SK-N-SH treated with all-trans-retinoic acid at 6 μM for 48 hours (cell line): ENCODE results near the gene PLB1.

Source experiments
- ATAC-seq: fragments of 200-7000 bp; cut with Tn5 transposase; 3 replicates; pipeline ENCODE4 v1.9.1; 2020; ENCODE audit warnings: mild to moderate bottlenecking, moderate library complexity
- ARNTL ChIP-seq: fragments of 450-650 bp; formaldehyde crosslinking; IDR thresholded peaks from 2 replicates; pipeline ENCODE4 v1.5.0; 2020; ENCODE audit warnings: low read depth, mild to moderate bottlenecking, moderate library complexity, borderline replicate concordance
- BACH2 ChIP-seq: fragments of 250-450 bp; sonication (Bioruptor Pico); IDR thresholded peaks from 2 replicates; pipeline ENCODE4 v1.9.0; 2021; ENCODE audit warnings: mild to moderate bottlenecking, borderline replicate concordance
- CSDC2 ChIP-seq: fragments of 250-450 bp; sonication (Bioruptor Pico); IDR thresholded peaks from 2 replicates; pipeline ENCODE4 v1.5.0; 2020; ENCODE audit warnings: mild to moderate bottlenecking, moderate library complexity
- ESRRG ChIP-seq: fragments of 250-450 bp; sonication (Bioruptor Pico); IDR thresholded peaks from 2 replicates; pipeline ENCODE4 v1.6.1; 2021; ENCODE audit warnings: mild to moderate bottlenecking
- GLIS3 ChIP-seq: fragments of 250-450 bp; sonication (Bioruptor Pico); IDR thresholded peaks from 2 replicates; pipeline ENCODE4 v1.5.0; 2020; ENCODE audit warnings: mild to moderate bottlenecking, moderate library complexity
- ISL1 ChIP-seq: fragments of 250-450 bp; sonication (Bioruptor Pico); IDR thresholded peaks from 2 replicates; pipeline ENCODE4 v2.1.2; 2022; ENCODE audit warnings: mild to moderate bottlenecking, moderate library complexity
- OSR1 ChIP-seq: fragments of 250-450 bp; sonication (Bioruptor Pico); IDR thresholded peaks from 2 replicates; pipeline ENCODE4 v1.8.0; 2022; ENCODE audit warnings: moderate library complexity, mild to moderate bottlenecking, inconsistent platforms
- PPARA ChIP-seq: fragments of 250-450 bp; sonication (Bioruptor Pico); IDR thresholded peaks from 2 replicates; pipeline ENCODE4 v1.5.0; 2020; ENCODE audit warnings: mild to moderate bottlenecking, borderline replicate concordance
- RARB ChIP-seq: fragments of 250-450 bp; sonication (Bioruptor Pico); IDR thresholded peaks from 2 replicates; pipeline ENCODE4 v1.8.0; 2021; ENCODE audit warnings: mild to moderate bottlenecking, moderate library complexity
- SNAI2 ChIP-seq: fragments of 250-450 bp; sonication (Bioruptor Pico); IDR thresholded peaks from 2 replicates; pipeline ENCODE4 v1.5.0; 2020; ENCODE audit warnings: mild to moderate bottlenecking, moderate library complexity
- TCF4 ChIP-seq: fragments of 250-450 bp; sonication (Bioruptor Pico); IDR thresholded peaks from 2 replicates; pipeline ENCODE4 v1.8.0; 2021; ENCODE audit warnings: mild to moderate bottlenecking, moderate library complexity, borderline replicate concordance
- TOX ChIP-seq: fragments of 250-450 bp; sonication (Bioruptor Pico); IDR thresholded peaks from 2 replicates; pipeline ENCODE4 v1.8.0; 2021; ENCODE audit warnings: mild to moderate bottlenecking, moderate library complexity, borderline replicate concordance
- ZC3H10 ChIP-seq: fragments of 250-450 bp; sonication (Bioruptor Pico); IDR thresholded peaks from 2 replicates; pipeline ENCODE4 v1.5.1; 2021; ENCODE audit warnings: mild to moderate bottlenecking, moderate library complexity
- ZFP3 ChIP-seq: fragments of 250-450 bp; sonication (Bioruptor Pico); IDR thresholded peaks from 2 replicates; pipeline ENCODE4 v1.5.0; 2020; ENCODE audit warnings: mild to moderate bottlenecking, moderate library complexity
- ZFP30 ChIP-seq: fragments of 450-650 bp; formaldehyde crosslinking; IDR thresholded peaks from 2 replicates; pipeline ENCODE4 v1.5.0; 2022; ENCODE audit warnings: mild to moderate bottlenecking, moderate library complexity
- ZNF565 ChIP-seq: fragments of 450-650 bp; formaldehyde crosslinking; conservative IDR thresholded peaks from 2 replicates; pipeline ENCODE4 v1.5.0; 2020; ENCODE audit warnings: low read depth, mild to moderate bottlenecking, moderate library complexity
- ZNF70 ChIP-seq: fragments of 450-650 bp; formaldehyde crosslinking; IDR thresholded peaks from 2 replicates; pipeline ENCODE4 v1.5.0; 2020; ENCODE audit warnings: mild to moderate bottlenecking, moderate library complexity
- ZNF8 ChIP-seq: fragments of 450-650 bp; formaldehyde crosslinking; IDR thresholded peaks from 2 replicates; pipeline ENCODE4 v1.5.0; 2020; ENCODE audit warnings: mild to moderate bottlenecking, moderate library complexity
- TF ChIP-seq, protein P1 (sequence below): fragments of 250-450 bp; sonication (Bioruptor Pico); IDR thresholded peaks from 2 replicates; pipeline ENCODE4 v1.8.0; 2021; ENCODE audit warnings: low read depth, mild to moderate bottlenecking, moderate library complexity, borderline replicate concordance
- TF ChIP-seq, protein P2 (sequence below): fragments of 250-450 bp; sonication (Bioruptor Pico); IDR thresholded peaks from 2 replicates; pipeline ENCODE4 v1.8.0; 2020; ENCODE audit warnings: mild to moderate bottlenecking, moderate library complexity, borderline replicate concordance
- TF ChIP-seq, protein P3 (sequence below): fragments of 250-450 bp; sonication (Bioruptor Pico); IDR thresholded peaks from 2 replicates; pipeline ENCODE4 v1.5.1; 2021; ENCODE audit warnings: mild to moderate bottlenecking, moderate library complexity
- TF ChIP-seq, protein P4 (sequence below): fragments of 250-450 bp; sonication (Bioruptor Pico); IDR thresholded peaks from 2 replicates; pipeline ENCODE4 v1.5.0; 2020; ENCODE audit warnings: mild to moderate bottlenecking, moderate library complexity
- TF ChIP-seq, protein P5 (sequence below): fragments of 250-450 bp; sonication (Bioruptor Pico); IDR thresholded peaks from 2 replicates; pipeline ENCODE4 v1.5.1; 2020; ENCODE audit warnings: low read depth, mild to moderate bottlenecking, moderate library complexity

The PLB1 gene

DNA sequence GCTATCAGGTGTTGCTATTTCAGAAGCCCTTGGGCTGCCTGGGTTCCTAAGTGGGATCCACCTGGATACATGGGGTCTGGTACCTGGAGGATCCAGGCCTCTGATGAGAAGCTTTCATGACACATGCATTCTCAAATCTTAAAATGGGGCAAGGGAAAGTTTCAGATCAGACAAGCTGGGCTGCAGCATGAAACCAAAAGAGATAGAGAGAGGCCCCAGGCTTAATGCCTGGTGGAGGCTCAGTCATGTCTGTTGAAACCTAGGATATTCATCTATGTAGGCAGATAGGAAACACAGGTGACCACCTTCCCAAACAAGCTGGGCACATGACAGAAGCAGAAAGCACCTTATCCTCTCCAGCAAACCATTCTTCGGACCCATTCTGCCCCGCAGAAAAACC is 18.8 kb upstream of the PLB1 start:
- TF ChIP-seq RARB (no peak), TCF4 (CRISPR knock-in tag) (no peak), ZNF70 (no peak), ZNF565 (no peak), ZNF8 (no peak), ESRRG (CRISPR knock-in tag) (no peak), CSDC2 (CRISPR knock-in tag) (no peak), SNAI2 (CRISPR knock-in tag) (no peak)
- TF ChIP-seq, protein P1, sequence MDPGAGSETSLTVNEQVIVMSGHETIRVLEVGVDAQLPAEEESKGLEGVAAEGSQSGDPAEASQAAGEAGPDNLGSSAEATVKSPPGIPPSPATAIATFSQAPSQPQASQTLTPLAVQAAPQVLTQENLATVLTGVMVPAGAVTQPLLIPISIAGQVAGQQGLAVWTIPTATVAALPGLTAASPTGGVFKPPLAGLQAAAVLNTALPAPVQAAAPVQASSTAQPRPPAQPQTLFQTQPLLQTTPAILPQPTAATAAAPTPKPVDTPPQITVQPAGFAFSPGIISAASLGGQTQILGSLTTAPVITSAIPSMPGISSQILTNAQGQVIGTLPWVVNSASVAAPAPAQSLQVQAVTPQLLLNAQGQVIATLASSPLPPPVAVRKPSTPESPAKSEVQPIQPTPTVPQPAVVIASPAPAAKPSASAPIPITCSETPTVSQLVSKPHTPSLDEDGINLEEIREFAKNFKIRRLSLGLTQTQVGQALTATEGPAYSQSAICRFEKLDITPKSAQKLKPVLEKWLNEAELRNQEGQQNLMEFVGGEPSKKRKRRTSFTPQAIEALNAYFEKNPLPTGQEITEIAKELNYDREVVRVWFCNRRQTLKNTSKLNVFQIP, result no peak
- ATAC-seq, result no peak

DNA sequence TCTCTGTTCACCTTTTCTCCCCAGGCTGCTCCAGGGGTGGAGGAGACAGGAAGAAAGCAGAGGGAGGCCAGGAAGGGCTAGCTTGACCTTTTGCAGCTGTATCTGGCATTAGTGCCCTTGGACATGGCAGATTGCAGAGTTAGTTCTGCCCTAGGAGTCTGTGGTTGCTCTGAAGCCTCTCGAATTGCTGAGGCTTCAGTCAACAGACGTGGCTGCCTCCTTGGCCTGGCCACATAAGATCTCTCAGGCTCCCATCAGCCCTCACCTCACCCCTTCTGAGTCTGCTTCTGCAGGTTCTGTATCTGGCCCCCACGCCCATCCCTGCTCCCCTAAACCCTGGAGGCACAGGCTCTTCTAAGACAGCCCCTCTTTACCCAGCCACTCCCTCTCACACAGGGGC is 18.2 kb upstream of the PLB1 start:
- TF ChIP-seq ZFP3 (CRISPR knock-in tag), result no peak
- TF ChIP-seq ESRRG (CRISPR knock-in tag), result no peak
- TF ChIP-seq PPARA, result no peak
- no peak for TF ChIP-seq SNAI2 (CRISPR knock-in tag)
- TF ChIP-seq ZFP30 (CRISPR knock-in tag), result no peak
- no peak for TF ChIP-seq TOX (CRISPR knock-in tag)
- TF ChIP-seq, protein P2, sequence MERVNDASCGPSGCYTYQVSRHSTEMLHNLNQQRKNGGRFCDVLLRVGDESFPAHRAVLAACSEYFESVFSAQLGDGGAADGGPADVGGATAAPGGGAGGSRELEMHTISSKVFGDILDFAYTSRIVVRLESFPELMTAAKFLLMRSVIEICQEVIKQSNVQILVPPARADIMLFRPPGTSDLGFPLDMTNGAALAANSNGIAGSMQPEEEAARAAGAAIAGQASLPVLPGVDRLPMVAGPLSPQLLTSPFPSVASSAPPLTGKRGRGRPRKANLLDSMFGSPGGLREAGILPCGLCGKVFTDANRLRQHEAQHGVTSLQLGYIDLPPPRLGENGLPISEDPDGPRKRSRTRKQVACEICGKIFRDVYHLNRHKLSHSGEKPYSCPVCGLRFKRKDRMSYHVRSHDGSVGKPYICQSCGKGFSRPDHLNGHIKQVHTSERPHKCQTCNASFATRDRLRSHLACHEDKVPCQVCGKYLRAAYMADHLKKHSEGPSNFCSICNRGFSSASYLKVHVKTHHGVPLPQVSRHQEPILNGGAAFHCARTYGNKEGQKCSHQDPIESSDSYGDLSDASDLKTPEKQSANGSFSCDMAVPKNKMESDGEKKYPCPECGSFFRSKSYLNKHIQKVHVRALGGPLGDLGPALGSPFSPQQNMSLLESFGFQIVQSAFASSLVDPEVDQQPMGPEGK (CRISPR knock-in tag), result no peak
- TF ChIP-seq ARNTL, result no peak
- no peak for TF ChIP-seq ZNF8
- no peak for TF ChIP-seq ISL1 (CRISPR knock-in tag)
- no peak for TF ChIP-seq ZNF565
- TF ChIP-seq ZNF70, result no peak
- no peak for TF ChIP-seq GLIS3 (CRISPR knock-in tag)
- TF ChIP-seq ZC3H10, result no peak
- TF ChIP-seq, protein P1, result no peak
- TF ChIP-seq OSR1 (CRISPR knock-in tag), result no peak
- no peak for TF ChIP-seq CSDC2 (CRISPR knock-in tag)
- TF ChIP-seq, protein P3, sequence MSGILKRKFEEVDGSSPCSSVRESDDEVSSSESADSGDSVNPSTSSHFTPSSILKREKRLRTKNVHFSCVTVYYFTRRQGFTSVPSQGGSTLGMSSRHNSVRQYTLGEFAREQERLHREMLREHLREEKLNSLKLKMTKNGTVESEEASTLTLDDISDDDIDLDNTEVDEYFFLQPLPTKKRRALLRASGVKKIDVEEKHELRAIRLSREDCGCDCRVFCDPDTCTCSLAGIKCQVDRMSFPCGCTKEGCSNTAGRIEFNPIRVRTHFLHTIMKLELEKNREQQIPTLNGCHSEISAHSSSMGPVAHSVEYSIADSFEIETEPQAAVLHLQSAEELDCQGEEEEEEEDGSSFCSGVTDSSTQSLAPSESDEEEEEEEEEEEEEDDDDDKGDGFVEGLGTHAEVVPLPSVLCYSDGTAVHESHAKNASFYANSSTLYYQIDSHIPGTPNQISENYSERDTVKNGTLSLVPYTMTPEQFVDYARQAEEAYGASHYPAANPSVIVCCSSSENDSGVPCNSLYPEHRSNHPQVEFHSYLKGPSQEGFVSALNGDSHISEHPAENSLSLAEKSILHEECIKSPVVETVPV (CRISPR knock-in tag), result no peak
- TF ChIP-seq, protein P4, sequence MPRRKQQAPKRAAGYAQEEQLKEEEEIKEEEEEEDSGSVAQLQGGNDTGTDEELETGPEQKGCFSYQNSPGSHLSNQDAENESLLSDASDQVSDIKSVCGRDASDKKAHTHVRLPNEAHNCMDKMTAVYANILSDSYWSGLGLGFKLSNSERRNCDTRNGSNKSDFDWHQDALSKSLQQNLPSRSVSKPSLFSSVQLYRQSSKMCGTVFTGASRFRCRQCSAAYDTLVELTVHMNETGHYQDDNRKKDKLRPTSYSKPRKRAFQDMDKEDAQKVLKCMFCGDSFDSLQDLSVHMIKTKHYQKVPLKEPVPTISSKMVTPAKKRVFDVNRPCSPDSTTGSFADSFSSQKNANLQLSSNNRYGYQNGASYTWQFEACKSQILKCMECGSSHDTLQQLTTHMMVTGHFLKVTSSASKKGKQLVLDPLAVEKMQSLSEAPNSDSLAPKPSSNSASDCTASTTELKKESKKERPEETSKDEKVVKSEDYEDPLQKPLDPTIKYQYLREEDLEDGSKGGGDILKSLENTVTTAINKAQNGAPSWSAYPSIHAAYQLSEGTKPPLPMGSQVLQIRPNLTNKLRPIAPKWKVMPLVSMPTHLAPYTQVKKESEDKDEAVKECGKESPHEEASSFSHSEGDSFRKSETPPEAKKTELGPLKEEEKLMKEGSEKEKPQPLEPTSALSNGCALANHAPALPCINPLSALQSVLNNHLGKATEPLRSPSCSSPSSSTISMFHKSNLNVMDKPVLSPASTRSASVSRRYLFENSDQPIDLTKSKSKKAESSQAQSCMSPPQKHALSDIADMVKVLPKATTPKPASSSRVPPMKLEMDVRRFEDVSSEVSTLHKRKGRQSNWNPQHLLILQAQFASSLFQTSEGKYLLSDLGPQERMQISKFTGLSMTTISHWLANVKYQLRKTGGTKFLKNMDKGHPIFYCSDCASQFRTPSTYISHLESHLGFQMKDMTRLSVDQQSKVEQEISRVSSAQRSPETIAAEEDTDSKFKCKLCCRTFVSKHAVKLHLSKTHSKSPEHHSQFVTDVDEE (CRISPR knock-in tag), result no peak
- ATAC-seq, result no peak; the same call in 2 of the 3 replicates

DNA sequence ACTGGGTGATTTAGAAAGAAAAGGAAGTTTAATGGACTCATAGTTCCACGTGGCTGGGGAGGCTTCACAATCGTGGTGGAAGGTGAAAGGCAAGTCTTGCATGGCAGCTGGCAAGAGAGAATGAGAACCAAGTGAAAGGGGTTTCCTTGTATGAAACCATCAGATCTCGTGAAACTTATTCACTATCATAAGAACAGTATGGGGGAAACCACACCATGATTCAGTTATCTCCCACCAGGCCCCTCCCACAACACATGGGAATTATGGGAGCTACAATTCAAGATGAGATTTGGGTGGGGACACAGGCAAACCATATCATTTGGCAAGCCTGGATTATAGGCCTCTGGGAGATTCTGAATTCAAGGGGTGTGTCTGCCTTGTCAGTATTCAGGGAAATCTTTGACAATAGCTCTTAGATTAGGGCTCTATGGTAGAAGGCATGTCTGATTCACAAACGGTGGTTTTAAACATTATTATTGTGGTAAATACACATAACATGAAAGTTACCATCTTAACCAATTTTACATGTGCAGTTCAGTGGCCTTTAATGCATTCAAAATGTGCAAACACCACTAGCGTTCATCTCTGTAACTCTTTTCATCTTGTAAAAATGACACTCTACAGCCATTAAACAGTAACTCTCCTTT is 15.3 kb upstream of the PLB1 start:
- no peak for ATAC-seq
- TF ChIP-seq ZNF8 (no peak), ESRRG (CRISPR knock-in tag) (no peak), TCF4 (CRISPR knock-in tag) (no peak), ZC3H10 (no peak), BACH2 (CRISPR knock-in tag) (no peak), OSR1 (CRISPR knock-in tag) (no peak), ARNTL (no peak), ZFP30 (CRISPR knock-in tag) (no peak), SNAI2 (CRISPR knock-in tag) (no peak), ZFP3 (CRISPR knock-in tag) (no peak), ZNF70 (no peak)
- TF ChIP-seq, protein P3 (CRISPR knock-in tag), result no peak
- TF ChIP-seq, protein P2 (CRISPR knock-in tag), result no peak
- TF ChIP-seq, protein P5, sequence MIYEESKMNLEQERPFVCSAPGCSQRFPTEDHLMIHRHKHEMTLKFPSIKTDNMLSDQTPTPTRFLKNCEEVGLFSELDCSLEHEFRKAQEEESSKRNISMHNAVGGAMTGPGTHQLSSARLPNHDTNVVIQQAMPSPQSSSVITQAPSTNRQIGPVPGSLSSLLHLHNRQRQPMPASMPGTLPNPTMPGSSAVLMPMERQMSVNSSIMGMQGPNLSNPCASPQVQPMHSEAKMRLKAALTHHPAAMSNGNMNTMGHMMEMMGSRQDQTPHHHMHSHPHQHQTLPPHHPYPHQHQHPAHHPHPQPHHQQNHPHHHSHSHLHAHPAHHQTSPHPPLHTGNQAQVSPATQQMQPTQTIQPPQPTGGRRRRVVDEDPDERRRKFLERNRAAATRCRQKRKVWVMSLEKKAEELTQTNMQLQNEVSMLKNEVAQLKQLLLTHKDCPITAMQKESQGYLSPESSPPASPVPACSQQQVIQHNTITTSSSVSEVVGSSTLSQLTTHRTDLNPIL (CRISPR knock-in tag), result no peak
